ENCODE results near the gene POTEB.
"Not testable (repeated sequence)": the region's sequence is repeated elsewhere in the genome, so short reads cannot be mapped to it uniquely, and the experiment has no call there.

The POTEB gene

DNA sequence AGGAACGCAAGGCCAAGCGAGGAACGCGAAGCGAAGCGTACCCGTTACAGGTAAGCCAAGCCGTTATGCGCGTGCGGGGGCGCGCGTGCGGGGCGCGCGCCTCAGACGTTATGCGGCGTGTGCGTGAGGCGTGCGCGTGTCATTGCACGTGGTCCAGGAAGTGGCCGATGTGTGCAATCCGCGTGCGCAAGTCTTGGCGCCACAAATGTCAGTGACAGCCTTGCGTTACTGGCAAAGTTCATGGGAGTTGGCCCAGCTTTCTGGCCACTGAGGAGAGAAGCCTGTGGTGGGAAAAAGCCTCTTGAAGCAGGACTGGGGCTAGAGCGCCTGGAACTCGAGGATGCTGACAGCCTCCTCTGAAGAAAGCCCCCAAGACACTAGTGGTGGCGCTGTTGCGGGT, at the start of gene POTEB:
POTEB (minus strand) TSS at position 101 of the 400 bp plus-strand sequence. CDS start 489 bp downstream, outside the sequence.
- DNase-seq (ENCODE audit: low read depth) = not testable (repeated sequence)

DNA sequence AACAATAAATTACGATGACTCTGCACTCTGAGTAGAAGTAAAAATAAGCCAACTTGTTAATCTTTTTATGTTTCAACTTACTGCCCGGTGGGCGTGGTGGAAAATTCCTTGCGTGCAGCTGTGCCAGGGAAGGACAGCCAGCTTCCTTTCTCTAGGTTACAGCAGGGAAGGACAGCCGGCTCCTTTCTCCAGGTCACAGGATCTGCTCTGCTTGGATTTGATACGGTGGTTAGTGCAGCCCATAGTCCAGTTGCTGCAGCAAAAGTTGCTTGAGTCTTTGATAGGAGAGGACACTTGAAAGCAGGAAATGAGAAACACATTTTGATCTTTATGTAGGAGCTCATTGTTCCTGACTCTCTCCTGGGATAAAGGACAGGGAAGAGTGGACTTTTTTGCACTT, 13.4 kb upstream of the POTEB start:
- not testable (repeated sequence) for DNase-seq (ENCODE audit: low read depth)

DNA sequence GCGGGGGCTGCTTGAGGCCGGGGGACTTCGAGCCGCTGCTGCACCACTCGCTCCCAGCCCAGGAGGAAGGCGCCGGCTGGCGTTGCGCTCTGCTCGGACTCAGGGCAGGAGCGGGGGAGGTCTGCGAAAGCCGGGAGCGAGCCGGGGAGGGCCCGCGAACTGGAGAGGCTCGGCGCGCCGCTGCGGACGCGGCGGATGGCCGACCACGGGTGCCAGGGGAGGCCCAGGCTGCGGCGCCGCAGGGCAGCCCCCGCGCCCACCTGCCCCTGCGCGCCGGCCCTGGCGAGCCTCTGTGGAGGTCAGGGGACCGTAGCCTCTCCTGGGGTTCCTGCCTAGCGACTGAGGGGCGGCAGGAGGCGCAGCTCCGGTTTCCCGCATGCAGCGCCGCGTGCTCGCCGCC, 12.0 kb upstream of the POTEB start:
- not testable (repeated sequence) for DNase-seq (ENCODE audit: low read depth)

DNA sequence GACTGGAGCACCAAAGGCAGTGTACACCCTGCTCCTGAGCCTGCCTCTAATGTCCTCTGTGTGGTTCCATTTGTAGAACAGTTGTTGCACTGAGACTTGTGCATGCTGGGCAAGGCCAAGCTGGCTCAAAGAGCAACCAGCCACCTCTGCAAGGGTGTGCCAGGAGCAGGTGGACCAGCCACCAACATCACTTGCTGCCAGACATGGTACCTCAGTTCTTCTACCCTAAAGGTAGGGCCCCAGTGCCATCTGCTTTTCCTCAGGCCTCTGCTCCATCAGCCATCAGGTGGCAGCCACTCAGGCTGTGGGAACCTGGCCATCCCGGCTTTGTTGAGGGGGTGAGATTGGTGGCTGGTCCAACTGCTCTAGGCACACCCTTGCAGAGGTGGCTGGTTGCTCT, 38.7 kb downstream of the POTEB start:
- not testable (repeated sequence) for DNase-seq (ENCODE audit: low read depth)
